AG04450 (cell line): ENCODE measurements around the gene ZC3H8. TPM values are rescaled to one million over a fixed set of nuclear protein-coding genes. Genes with fewer than 3 reads are reported as not detected.
"Not testable (repeated sequence)": the region's sequence is repeated elsewhere in the genome, so short reads cannot be mapped to it uniquely, and the experiment has no call there.

Experiments
- CTCF ChIA-PET: fragments of 300-600, 350-600 bp; formaldehyde crosslinking; extraction: SDS; loops from one replicate; lab custom pipeline; 2022; ENCODE audit warnings: antibody characterized with exemption, inconsistent platforms; lab: Charles Lee
- POLR2A ChIA-PET: fragments of 350-600 bp; formaldehyde crosslinking; extraction: SDS; loops from one replicate; lab custom pipeline; 2021; ENCODE audit warnings: antibody characterized with exemption, inconsistent platforms; lab: Yijun Ruan, JAX
- DNase-seq: peaks from one replicate; pipeline ENCODE4 v3.0.0-alpha.2; 2011; ENCODE audit warnings: low read depth, low spot score
- H3K27ac ChIP-seq: one replicate; pipeline ENCODE4 v1.5.1; 2012; ENCODE audit warnings: low read depth, low read length, control low read depth
- H3K27me3 ChIP-seq: one replicate; pipeline ENCODE4 v1.6.0; 2012; ENCODE audit warnings: low read length; ENCODE audit not compliant: control insufficient read depth, insufficient read depth
- H3K4me3 ChIP-seq: 2 replicates; pipeline ENCODE4 v1.5.1; 2011; ENCODE audit warnings: mild to moderate bottlenecking, low read depth, low read length, control low read depth
- H3K9me3 ChIP-seq: 2 replicates; pipeline ENCODE4 v1.5.1; 2012; ENCODE audit warnings: low read length; ENCODE audit not compliant: control insufficient read depth, insufficient read depth
- polyA plus RNA-seq: library from polyadenylated mRNA; depleted of rRNA; stranded (reverse); fragments of >200 nt; gene quantifications from 2 replicates; pipeline ENCODE4 v1.2.3, GENCODE V29; 2011
- TF ChIP-seq, protein P1 (sequence below): IDR thresholded peaks from 2 replicates; pipeline ENCODE4 v1.5.1; 2011; ENCODE audit warnings: low read depth, low read length, control low read depth, inconsistent platforms

The ZC3H8 gene
- polyA plus RNA-seq, 1 experiment: 4.4 TPM

- no peaks in the 10 kb centered on the region for H3K9me3 ChIP-seq
- no peak for DNase-seq
- H3K27ac ChIP-seq: no peak overlapping the region
- ChIA-PET POLR2A (no interaction called here), CTCF (no interaction called here)
- TF ChIP-seq, protein P1, sequence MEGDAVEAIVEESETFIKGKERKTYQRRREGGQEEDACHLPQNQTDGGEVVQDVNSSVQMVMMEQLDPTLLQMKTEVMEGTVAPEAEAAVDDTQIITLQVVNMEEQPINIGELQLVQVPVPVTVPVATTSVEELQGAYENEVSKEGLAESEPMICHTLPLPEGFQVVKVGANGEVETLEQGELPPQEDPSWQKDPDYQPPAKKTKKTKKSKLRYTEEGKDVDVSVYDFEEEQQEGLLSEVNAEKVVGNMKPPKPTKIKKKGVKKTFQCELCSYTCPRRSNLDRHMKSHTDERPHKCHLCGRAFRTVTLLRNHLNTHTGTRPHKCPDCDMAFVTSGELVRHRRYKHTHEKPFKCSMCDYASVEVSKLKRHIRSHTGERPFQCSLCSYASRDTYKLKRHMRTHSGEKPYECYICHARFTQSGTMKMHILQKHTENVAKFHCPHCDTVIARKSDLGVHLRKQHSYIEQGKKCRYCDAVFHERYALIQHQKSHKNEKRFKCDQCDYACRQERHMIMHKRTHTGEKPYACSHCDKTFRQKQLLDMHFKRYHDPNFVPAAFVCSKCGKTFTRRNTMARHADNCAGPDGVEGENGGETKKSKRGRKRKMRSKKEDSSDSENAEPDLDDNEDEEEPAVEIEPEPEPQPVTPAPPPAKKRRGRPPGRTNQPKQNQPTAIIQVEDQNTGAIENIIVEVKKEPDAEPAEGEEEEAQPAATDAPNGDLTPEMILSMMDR: no peak
- no peaks in the 10 kb centered on the region for H3K27me3 ChIP-seq
- H3K4me3 ChIP-seq: no peak overlapping the region
Measured at GRCh38 chr2:112295407-112296078, 40.7 kb upstream of the ZC3H8 start.

GRCh38 chr2:112293636-112294401 is 39.0 kb upstream of the ZC3H8 start:
- DNase-seq: no peak
- no peak overlapping the region for H3K27ac ChIP-seq
- POLR2A ChIA-PET: interaction anchor here (0.6 kb wide), 1 partner anchor 245 kb away, joined by 13 read pairs; no protein-coding TSS in a partner anchor
- no peaks in the 10 kb centered on the region for H3K27me3 ChIP-seq
- no peak overlapping the region for H3K4me3 ChIP-seq
- no peaks in the 10 kb centered on the region for H3K9me3 ChIP-seq
- TF ChIP-seq, protein P1: no peak
- CTCF ChIA-PET: no interaction called here

DNA sequence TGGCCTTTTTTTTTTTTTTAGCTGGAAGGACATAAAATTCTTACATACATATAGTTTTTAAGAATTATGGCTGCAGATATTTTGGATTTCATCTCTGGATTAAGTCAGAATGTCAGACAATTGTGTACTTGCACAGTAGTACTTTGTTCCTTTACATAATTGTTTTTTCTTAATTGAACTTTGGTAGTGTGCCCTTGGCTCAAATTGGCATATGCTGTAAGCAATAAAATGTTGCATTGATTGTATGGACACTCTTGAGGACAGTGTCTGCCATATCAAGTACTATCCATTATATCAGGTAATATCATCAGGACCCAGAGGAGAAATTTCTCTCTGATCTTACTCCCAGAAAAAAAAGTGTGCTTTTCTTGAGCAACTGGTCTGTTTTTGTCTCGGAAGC is 35.8 kb upstream of the ZC3H8 start:
- no peaks in the 10 kb centered on the region for H3K27me3 ChIP-seq
- H3K4me3 ChIP-seq: no peak overlapping the region
- H3K9me3 ChIP-seq: no peaks in the 10 kb centered on the region
- DNase-seq: no peak
- ChIA-PET POLR2A (no interaction called here), CTCF (interaction anchor here (0.6 kb wide), 1 partner anchor 22 kb away, joined by 4 read pairs; no protein-coding TSS in a partner anchor)
- TF ChIP-seq, protein P1: no peak
- H3K27ac ChIP-seq: no peak overlapping the region

- no peaks in the 10 kb centered on the region for H3K9me3 ChIP-seq
- POLR2A ChIA-PET: no interaction called here
- H3K4me3 ChIP-seq: no peak overlapping the region
- no peak for DNase-seq
- CTCF ChIA-PET: no interaction called here
- TF ChIP-seq, protein P1: no peak
- H3K27ac ChIP-seq: no peak overlapping the region
- no peaks in the 10 kb centered on the region for H3K27me3 ChIP-seq
Measured at GRCh38 chr2:112290088-112290487, 35.2 kb upstream of the ZC3H8 start.

DNA sequence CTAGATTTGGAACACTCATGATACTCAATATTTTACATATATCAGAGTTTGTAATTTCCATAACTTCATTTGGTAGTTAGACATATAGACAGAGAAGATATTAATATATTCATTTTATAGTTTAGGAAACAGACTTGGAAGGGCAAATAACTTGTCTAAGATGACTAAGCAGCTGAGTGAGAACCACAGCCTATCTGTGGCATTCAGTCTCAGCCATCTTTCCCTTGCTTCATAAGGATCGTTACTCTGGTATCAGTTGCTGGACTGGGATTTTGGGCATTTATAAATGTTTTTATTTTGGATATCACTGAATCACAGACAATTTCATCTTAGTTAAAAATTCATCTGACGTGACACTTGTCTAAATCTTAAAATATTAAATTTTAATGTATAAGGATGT is 28.7 kb upstream of the ZC3H8 start:
- POLR2A ChIA-PET, H3K9me3 ChIP-seq, H3K27ac ChIP-seq, DNase-seq, H3K27me3 ChIP-seq, H3K4me3 ChIP-seq: not testable (repeated sequence)
- CTCF ChIA-PET: interaction anchor here (1.2 kb wide), 1 partner anchor 24 kb away, joined by 4 read pairs; no protein-coding TSS in a partner anchor

DNA sequence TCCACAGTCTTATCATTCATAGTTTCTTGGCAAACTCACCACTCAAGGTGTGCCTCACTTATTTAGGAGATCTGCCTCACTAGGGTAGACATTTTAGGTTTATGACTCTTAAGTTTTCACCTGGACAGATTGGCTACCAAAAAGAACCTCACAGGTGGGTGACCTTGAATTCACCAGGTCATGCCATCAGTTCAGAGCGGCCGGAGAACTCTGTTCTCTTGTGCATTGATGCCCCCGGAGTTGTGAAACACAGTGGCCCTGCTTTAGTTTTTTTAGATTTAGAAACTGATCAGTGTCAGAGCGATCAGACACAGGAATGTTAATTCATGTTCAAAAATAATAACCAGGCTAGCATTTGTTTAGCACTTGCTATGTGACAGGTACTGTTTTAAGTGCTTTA is 27.2 kb upstream of the ZC3H8 start:
- POLR2A ChIA-PET: not testable (repeated sequence)

More for the DNA sequence above, 27.2 kb upstream of the ZC3H8 start:
- DNase-seq, H3K4me3 ChIP-seq, H3K9me3 ChIP-seq, H3K27ac ChIP-seq, H3K27me3 ChIP-seq, CTCF ChIA-PET: not testable (repeated sequence)
